GM18505 (cell line): Measurements from ENCODE around the gene CRYGB.

Source experiments
- ATAC-seq: cut with Tn5 transposase; IDR thresholded peaks from one replicate; pipeline ENCODE4 v1.9.1; 2021; ENCODE audit not compliant: unreplicated experiment
- POLR2A ChIP-seq: IDR thresholded peaks from 4 replicates; pipeline ENCODE4 v1.6.1; 2011; ENCODE audit warnings: borderline replicate concordance; ENCODE audit not compliant: insufficient read depth, insufficient read length; ENCODE audit errors: extremely low read depth

Gene CRYGB

GRCh38 chr2:208146006-208146405 is at the start of gene CRYGB:
Gene CRYGB, minus strand, starts transcription at chr2:208146158. Its CDS starts 38 bp downstream, at chr2:208146120.
- no peak for TF ChIP-seq POLR2A
- ATAC-seq = no peak

DNA sequence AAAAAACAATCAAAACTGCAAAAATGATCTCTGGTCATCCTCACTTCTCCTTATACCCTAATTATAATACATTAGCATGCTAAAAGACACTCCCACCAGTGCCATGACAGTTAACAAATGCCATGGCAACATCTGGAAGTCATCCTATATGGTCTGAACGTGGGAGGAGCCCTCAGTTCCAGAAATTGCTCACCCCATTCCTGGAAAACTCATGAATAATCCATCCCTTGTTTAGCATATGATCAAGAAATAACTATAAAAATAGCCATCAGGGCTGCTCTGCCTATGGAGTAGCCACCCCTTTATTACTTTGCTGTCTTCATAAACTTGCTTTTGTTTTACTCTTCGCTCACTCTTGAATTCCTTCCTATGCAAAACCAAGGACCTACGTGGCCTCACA is 49.6 kb upstream of the CRYGB start:
- no peak for TF ChIP-seq POLR2A
- no peak for ATAC-seq

GRCh38 chr2:208192611-208193236 is 46.8 kb upstream of the CRYGB start:
- ATAC-seq = no peak
- TF ChIP-seq POLR2A = no peak

DNA sequence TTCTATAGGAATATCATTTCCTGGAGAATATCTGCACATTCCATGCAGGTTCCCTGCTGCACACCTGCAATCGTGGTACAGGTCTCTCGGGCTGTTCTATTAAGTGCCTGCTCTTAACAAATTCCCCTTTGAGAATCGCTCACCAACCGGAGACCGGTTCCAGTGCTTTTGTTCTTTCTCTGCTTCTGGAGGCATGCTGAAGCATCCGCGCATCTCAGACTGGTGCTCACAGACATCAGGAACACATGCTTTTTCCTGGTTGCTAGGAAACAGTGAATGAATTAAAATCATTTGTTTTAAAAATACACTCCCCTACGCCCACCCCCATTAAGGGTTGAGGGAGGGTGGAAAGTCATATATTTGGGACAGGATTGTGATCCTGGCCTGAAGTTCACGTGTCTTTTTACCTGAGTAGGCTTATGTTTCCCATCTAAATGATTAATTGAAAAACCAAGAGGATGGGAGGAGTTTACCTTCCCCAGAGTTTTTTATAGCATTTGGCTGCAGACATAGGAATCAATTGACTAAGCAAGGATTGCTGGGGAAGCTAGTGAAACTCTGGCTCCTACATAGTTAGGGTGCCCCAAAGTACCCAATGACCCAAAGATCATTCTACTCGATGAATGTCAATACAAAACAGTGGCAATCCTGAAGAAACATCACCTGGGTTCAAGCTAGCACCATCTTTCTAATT is 44.0 kb upstream of the CRYGB start, which contains the start of gene C2orf80:
C2orf80 (minus strand) TSS at position 221 of the 694 bp plus-strand sequence. CDS start 3,044 bp downstream, outside the sequence.
- ATAC-seq = no peak
- TF ChIP-seq POLR2A = no peak

DNA sequence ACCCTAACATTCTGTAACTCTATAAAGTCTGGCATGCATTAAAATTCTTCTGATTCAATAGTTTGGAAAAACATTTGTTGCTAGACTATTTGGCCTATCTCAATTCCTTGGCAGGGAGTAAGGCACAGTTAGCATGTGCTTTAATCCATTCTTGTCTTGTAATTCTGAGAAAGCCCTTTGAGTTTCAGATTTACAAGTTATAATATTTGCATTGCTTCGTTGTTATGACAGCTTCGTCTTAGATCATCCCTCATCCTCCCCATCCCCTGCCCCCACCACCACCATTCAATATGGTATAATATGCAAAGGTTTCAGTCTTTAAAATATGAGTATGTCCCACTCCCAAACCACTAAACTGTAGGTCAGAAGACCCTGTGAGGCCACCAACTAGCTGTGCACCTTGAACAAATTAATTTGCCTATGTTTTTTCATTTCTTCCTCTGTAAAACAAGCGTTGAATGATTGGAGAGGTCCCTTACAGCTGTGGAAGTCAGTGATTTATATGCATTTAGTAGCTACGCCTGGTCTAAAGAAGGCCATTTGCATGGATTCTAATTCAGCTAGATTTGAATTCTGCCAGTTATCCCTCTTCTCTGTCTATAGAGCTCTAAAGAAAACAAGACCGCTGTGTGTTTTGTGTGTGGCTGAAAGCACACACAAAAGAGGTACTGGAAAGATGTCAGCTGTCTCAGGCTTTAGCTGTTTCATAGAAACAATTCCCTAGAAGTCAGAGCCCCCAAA is 43.3 kb upstream of the CRYGB start:
- no peak for TF ChIP-seq POLR2A
- ATAC-seq = no peak

DNA sequence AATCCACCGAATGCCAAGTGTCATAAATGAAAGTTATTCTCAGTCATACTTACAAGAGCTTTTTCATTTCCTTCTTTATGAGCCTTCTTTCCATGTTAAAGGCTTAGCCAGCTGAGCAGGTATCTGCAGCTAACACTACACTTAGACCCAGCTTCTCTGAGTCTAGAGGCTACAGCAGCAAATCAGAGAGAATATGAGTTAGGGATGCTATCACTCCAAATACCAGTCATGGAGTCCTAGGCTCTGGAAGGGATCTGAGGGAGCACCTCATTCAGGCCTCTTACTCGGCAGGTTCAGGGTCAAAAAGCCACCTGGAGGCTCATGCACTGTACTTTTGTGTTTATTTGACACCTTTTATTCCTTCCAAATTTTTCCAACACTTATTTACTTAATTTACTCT is 40.9 kb upstream of the CRYGB start:
- no peak for ATAC-seq
- TF ChIP-seq POLR2A = no peak

DNA sequence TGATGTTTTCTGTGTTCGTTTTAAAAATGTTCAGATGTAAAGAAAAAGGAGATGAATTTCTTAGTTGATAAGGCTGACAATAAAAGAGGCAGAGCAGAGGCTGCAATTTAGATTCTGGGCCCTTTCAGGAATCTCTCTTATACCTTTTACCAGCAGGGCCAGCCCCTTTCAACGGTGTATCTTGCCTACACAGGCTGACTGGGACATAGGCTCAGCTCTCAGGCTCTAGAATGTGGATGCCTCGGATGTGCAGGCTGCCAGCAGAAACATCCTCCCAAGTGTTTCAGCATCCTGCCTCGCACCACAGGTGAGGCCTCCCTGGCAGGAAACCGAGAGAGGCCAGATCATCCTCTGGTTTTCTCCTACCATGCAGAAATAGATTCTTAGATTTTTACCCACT is 40.5 kb upstream of the CRYGB start:
- ATAC-seq = no peak
- no peak for TF ChIP-seq POLR2A

GRCh38 chr2:208183972-208184705 is 38.2 kb upstream of the CRYGB start:
- ATAC-seq = no peak
- no peak for TF ChIP-seq POLR2A

DNA sequence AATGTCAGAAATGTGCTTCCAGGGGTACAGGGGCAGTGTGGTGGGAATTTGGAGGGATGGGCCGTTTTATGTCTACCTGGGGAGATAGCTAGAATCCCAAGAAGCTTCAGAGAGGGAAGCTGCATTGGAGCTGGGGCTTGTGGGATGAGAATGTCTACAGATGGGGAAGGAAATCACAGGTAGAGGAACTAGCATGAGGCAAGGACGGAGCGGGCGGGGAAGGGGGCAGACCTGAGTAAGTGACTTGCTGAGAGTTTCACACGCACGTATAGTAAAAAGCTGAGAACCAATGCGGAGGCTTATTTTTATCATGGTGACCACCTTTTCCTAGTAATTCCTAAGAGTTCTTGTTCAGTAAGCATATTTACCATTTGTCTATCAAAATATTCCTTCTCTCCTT is 37.6 kb upstream of the CRYGB start:
- no peak for ATAC-seq
- TF ChIP-seq POLR2A = no peak

DNA sequence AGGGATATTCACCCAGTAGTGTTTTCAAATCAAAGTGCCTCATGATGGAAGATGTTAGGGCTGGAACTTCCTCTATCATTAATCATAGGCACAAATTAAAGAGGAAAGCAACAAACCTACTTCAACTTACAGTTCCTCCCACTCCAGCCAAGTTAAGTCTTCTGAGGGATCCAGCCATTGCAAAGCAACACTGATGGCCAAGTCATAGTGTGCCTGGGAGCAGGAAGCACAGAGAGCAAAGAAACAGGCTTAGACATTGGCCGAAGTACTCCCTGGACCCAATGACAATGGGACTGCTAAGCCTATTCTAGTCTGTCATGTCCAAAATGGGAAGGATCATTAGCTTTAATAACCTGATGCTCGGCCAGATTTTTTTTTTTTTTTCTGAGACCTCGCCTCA is 36.9 kb upstream of the CRYGB start:
- TF ChIP-seq POLR2A = no peak
- no peak for ATAC-seq

GRCh38 chr2:208179028-208179609 is 33.2 kb upstream of the CRYGB start:
- no peak for ATAC-seq
- no peak for TF ChIP-seq POLR2A

DNA sequence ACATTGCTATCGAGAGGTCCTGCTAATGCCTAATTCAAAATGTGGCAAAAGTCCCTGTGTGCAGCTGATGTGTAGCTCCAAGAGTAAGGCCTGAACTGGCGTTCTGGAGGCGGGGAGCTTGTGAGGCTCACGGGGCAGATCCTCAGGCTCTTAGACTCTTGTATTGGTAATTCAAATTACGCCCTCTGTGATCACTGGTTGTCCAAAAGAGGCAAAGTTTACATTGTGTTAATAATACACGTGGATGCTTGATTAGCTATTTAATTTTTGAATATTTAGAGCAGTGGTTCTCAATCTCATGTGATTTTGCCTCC is 29.8 kb upstream of the CRYGB start:
- no peak for ATAC-seq
- TF ChIP-seq POLR2A = no peak
